Transverse colon (tissue), 4 donors: Measurements from ENCODE around the gene PTPN20.

Experiments used
- CTCF ChIP-seq, 5 experiments: fragments of 200-600 bp in 3 of 5; fragments of 450-650 bp in 2 of 5; sonication (generic) in 3 of 5; IDR thresholded peaks; 1 replicate in 2 of 5; 2 replicates in 3 of 5; pipeline ENCODE4 v1.5.1; 2016 to 2017; ENCODE audit warnings: antibody characterized with exemption in 5 of 5, inconsistent platforms in 3 of 5, mild to moderate bottlenecking in 2 of 5, moderate library complexity in 1 of 5
- EP300 ChIP-seq: sonication (generic); formaldehyde crosslinking; IDR thresholded peaks from one replicate; pipeline ENCODE4 v1.6.1; 2017; ENCODE audit warnings: antibody characterized with exemption, low read depth
- POLR2AphosphoS5 ChIP-seq, 3 donors: sonication (generic); formaldehyde crosslinking; IDR thresholded peaks; one replicate each; pipeline ENCODE4 v1.6.1; 2016; ENCODE audit warnings: antibody characterized with exemption in 3 of 3

DNA sequence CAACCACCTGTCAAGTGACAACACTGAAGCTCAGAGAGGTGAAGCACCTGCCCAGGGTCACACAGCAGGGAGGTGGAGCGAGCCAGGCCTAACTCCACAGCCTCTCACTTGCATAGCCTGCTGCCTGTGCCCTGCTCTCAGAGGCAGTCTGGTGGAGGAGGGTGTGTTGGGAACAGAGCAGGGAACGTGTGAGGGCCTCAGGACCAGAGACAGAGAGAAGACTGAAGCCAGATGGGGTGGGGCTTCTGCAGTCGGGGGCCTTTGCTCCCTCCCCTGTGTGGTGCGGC is 114.0 kb downstream of the PTPN20 start:
- TF ChIP-seq CTCF (IDR thresholded peaks at IDR 0.05), result no peak
- TF ChIP-seq EP300, result no peak
- no peak for TF ChIP-seq POLR2AphosphoS5 (IDR thresholded peaks at IDR 0.05)
